ENCODE measurements around the gene PNMA6E.

PNMA6E gene

GRCh38 chrX:153401133-153401764, at the start of gene PNMA6E:
Gene PNMA6E, minus strand, starts transcription at chrX:153401350. Its CDS starts 2,501 bp downstream, at chrX:153398849.
- Mint-ChIP-seq H3K36me3 (ENCODE audit: low read depth) (no peaks in the 10 kb centered on the region), H3K4me1 (ENCODE audit: low read depth) (no peaks in the 10 kb centered on the region), H3K27me3 (ENCODE audit: low read depth) (peaks cover 11% of the 10 kb centered on the region), H3K4me3 (no peak within 1 kb of the TSS), H3K27ac (no peak within 1 kb of the TSS), H3K9me3 (no peaks in the 10 kb centered on the region)

- Mint-ChIP-seq H3K4me3 (no peak overlapping the region), H3K4me1 (ENCODE audit: low read depth) (no peaks in the 10 kb centered on the region), H3K36me3 (ENCODE audit: low read depth) (no peaks in the 10 kb centered on the region), H3K27me3 (ENCODE audit: low read depth) (no peaks in the 10 kb centered on the region), H3K27ac (no peak overlapping the region), H3K9me3 (no peaks in the 10 kb centered on the region)
Observed at GRCh38 chrX:153450949-153451277, 49.8 kb upstream of the PNMA6E start.

GRCh38 chrX:153450114-153450948, 49.2 kb upstream of the PNMA6E start:
- no peaks in the 10 kb centered on the region for H3K36me3 Mint-ChIP-seq (ENCODE audit: low read depth)
- no peaks in the 10 kb centered on the region for H3K9me3 Mint-ChIP-seq
- H3K27me3 Mint-ChIP-seq (ENCODE audit: low read depth) = no peaks in the 10 kb centered on the region

GRCh38 chrX:153449368-153450113, 48.4 kb upstream of the PNMA6E start:
- Mint-ChIP-seq H3K4me3 (no peak overlapping the region), H3K27ac (no peak overlapping the region), H3K27me3 (ENCODE audit: low read depth) (no peaks in the 10 kb centered on the region), H3K36me3 (ENCODE audit: low read depth) (no peaks in the 10 kb centered on the region), H3K4me1 (ENCODE audit: low read depth) (no peaks in the 10 kb centered on the region), H3K9me3 (no peaks in the 10 kb centered on the region)

More at GRCh38 chrX:153450114-153450948, 49.2 kb upstream of the PNMA6E start:
- H3K27ac Mint-ChIP-seq = no peak overlapping the region
- H3K4me3 Mint-ChIP-seq = no peak overlapping the region
- no peaks in the 10 kb centered on the region for H3K4me1 Mint-ChIP-seq (ENCODE audit: low read depth)

GRCh38 chrX:153448556-153449367, 47.6 kb upstream of the PNMA6E start:
- no peaks in the 10 kb centered on the region for H3K9me3 Mint-ChIP-seq
- no peaks in the 10 kb centered on the region for H3K27me3 Mint-ChIP-seq (ENCODE audit: low read depth)
- H3K4me3 Mint-ChIP-seq = no peak overlapping the region
- no peaks in the 10 kb centered on the region for H3K4me1 Mint-ChIP-seq (ENCODE audit: low read depth)
- no peak overlapping the region for H3K27ac Mint-ChIP-seq
- no peaks in the 10 kb centered on the region for H3K36me3 Mint-ChIP-seq (ENCODE audit: low read depth)

GRCh38 chrX:153447581-153447960, 46.4 kb upstream of the PNMA6E start:
- Mint-ChIP-seq H3K27me3 (ENCODE audit: low read depth) (no peaks in the 10 kb centered on the region), H3K9me3 (no peaks in the 10 kb centered on the region), H3K4me3 (no peak overlapping the region), H3K36me3 (ENCODE audit: low read depth) (no peaks in the 10 kb centered on the region), H3K27ac (no peak overlapping the region), H3K4me1 (ENCODE audit: low read depth) (no peaks in the 10 kb centered on the region)

GRCh38 chrX:153446950-153447580, 45.9 kb upstream of the PNMA6E start:
- Mint-ChIP-seq H3K4me3 (no peak overlapping the region), H3K27ac (no peak overlapping the region), H3K36me3 (ENCODE audit: low read depth) (no peaks in the 10 kb centered on the region), H3K9me3 (no peaks in the 10 kb centered on the region), H3K27me3 (ENCODE audit: low read depth) (no peaks in the 10 kb centered on the region), H3K4me1 (ENCODE audit: low read depth) (no peaks in the 10 kb centered on the region)

GRCh38 chrX:153446636-153446936, 45.4 kb upstream of the PNMA6E start:
- Mint-ChIP-seq H3K27me3 (ENCODE audit: low read depth) (no peaks in the 10 kb centered on the region), H3K9me3 (no peaks in the 10 kb centered on the region), H3K27ac (no peak overlapping the region), H3K4me3 (no peak overlapping the region), H3K4me1 (ENCODE audit: low read depth) (no peaks in the 10 kb centered on the region), H3K36me3 (ENCODE audit: low read depth) (no peaks in the 10 kb centered on the region)

- H3K27me3 Mint-ChIP-seq (ENCODE audit: low read depth) = no peaks in the 10 kb centered on the region
- H3K36me3 Mint-ChIP-seq (ENCODE audit: low read depth) = no peaks in the 10 kb centered on the region
- no peaks in the 10 kb centered on the region for H3K4me1 Mint-ChIP-seq (ENCODE audit: low read depth)
- H3K9me3 Mint-ChIP-seq = no peaks in the 10 kb centered on the region
- H3K4me3 Mint-ChIP-seq = no peak within 1 kb of the TSS
- no peak within 1 kb of the TSS for H3K27ac Mint-ChIP-seq
Observed at GRCh38 chrX:153445856-153446635, 44.9 kb upstream of the PNMA6E start, which contains the start of gene TREX2. Gene TREX2, minus strand, starts transcription at chrX:153446056. Its CDS starts 626 bp downstream, at chrX:153445430.

- H3K27ac Mint-ChIP-seq = no peak overlapping the region
- H3K27me3 Mint-ChIP-seq (ENCODE audit: low read depth) = no peaks in the 10 kb centered on the region
- H3K9me3 Mint-ChIP-seq = no peaks in the 10 kb centered on the region
- H3K4me1 Mint-ChIP-seq (ENCODE audit: low read depth) = no peaks in the 10 kb centered on the region
- H3K4me3 Mint-ChIP-seq = no peak overlapping the region
- H3K36me3 Mint-ChIP-seq (ENCODE audit: low read depth) = no peaks in the 10 kb centered on the region
Observed at GRCh38 chrX:153445106-153445855, 44.1 kb upstream of the PNMA6E start.

GRCh38 chrX:153444333-153445011, 43.3 kb upstream of the PNMA6E start:
- H3K9me3 Mint-ChIP-seq = no peaks in the 10 kb centered on the region
- no peaks in the 10 kb centered on the region for H3K4me1 Mint-ChIP-seq (ENCODE audit: low read depth)
- H3K4me3 Mint-ChIP-seq = no peak overlapping the region
- H3K27me3 Mint-ChIP-seq (ENCODE audit: low read depth) = no peaks in the 10 kb centered on the region
- H3K27ac Mint-ChIP-seq = no peak overlapping the region
- no peaks in the 10 kb centered on the region for H3K36me3 Mint-ChIP-seq (ENCODE audit: low read depth)

- Mint-ChIP-seq H3K4me3 (no peak overlapping the region), H3K27me3 (ENCODE audit: low read depth) (no peaks in the 10 kb centered on the region), H3K27ac (no peak overlapping the region), H3K36me3 (ENCODE audit: low read depth) (no peaks in the 10 kb centered on the region), H3K4me1 (ENCODE audit: low read depth) (no peaks in the 10 kb centered on the region), H3K9me3 (no peaks in the 10 kb centered on the region)
Observed at GRCh38 chrX:153443476-153444332, 42.6 kb upstream of the PNMA6E start.
